Fibroblast of skin of abdomen (primary cell): ENCODE measurements around the gene SRSF5. TPM values are rescaled to one million over a fixed set of nuclear protein-coding genes. Genes with fewer than 3 reads are reported as not detected.
"Not testable (repeated sequence)": the region's sequence is repeated elsewhere in the genome, so short reads cannot be mapped to it uniquely, and the experiment has no call there.

Experiments used
- DNase-seq: peaks from one replicate; pipeline ENCODE4 v3.0.0-alpha.2; 2013
- polyA plus RNA-seq, 2 experiments: library from polyadenylated mRNA; unstranded; fragments of 120-200 nt; gene quantifications; one replicate each; pipeline ENCODE4 v1.2.1, GENCODE V29; 2013; ENCODE audit not compliant: insufficient read length in 2 of 2

The SRSF5 gene
- polyA plus RNA-seq (2013, experiment 1 of 2; ENCODE audit: insufficient read length): 231 TPM
- 222 TPM for polyA plus RNA-seq (2013, experiment 2 of 2; ENCODE audit: insufficient read length)

- DNase-seq: peak; percentile 97
These were observed at the start of gene SRSF5 for GRCh38 chr14:69766984-69767368. Gene SRSF5 (plus strand): TSS chr14:69767142. CDS start chr14:69768157, 1,015 bp downstream.

- not testable (repeated sequence) for DNase-seq
These were observed 48.3 kb upstream of the SRSF5 start for GRCh38 chr14:69718614-69719013.

DNA sequence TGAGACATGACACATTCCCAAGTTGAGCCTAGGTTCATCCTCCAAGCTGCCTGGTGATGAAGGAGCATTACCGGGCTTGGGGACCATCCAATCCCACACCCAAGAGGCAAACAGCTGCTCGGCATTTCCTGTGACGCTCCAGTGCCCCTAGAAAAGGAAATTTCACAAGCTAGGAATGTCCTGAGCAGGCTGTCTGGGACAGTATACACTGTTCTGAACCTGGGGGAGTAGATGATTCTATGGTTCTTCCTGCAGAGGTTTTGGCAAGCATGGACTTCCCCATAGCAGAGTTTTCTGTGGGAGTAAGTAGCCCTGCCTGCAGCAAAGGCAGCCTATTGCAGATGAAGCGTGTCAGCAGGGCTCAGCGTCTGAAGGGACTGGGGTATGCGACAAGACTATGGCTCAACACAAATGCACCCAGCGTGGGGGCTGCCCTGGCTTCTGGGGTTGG, 47.4 kb upstream of the SRSF5 start:
- peak; percentile 94 for DNase-seq

GRCh38 chr14:69720912-69721311, 46.0 kb upstream of the SRSF5 start:
- DNase-seq: no peak

DNA sequence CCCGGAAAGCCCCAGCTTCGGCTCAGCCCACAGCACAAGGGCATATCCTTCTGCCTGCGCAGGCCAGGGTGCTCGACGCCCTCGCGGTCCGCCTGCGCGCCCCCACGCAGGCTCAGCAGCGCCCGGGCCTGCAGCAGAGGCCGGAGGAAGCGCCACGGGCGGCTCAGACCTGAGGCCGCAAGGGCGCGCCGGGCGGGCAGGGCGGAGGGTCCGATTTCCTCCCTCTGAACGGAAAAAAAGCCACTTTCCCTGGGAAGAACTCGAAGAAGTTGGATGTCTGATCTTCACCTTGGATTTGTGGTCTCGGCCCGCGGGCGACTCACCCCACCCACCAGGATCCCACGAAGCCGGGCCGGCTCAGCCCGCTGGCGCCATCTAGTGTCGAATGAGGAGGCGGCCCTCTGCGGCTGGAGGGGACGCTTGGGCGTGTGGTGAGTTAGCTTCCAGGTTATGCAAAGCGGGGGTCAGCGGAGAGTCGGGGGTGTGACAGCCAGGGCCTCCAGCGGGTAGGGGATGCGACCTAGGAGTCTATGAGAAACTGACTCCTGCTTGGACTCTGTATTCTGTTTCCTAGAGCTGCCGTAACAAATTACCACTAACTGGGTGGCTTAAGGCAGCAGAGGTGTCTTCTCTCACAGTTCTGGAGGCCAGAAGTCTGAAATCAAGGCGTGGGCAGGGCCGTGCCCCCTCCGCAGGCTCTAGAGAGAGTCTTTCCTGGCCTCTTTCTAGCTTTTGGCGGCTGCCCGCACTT, 40.0 kb upstream of the SRSF5 start:
- DNase-seq: peak; percentile 73

GRCh38 chr14:69727860-69728259, 39.1 kb upstream of the SRSF5 start:
- no peak for DNase-seq

DNA sequence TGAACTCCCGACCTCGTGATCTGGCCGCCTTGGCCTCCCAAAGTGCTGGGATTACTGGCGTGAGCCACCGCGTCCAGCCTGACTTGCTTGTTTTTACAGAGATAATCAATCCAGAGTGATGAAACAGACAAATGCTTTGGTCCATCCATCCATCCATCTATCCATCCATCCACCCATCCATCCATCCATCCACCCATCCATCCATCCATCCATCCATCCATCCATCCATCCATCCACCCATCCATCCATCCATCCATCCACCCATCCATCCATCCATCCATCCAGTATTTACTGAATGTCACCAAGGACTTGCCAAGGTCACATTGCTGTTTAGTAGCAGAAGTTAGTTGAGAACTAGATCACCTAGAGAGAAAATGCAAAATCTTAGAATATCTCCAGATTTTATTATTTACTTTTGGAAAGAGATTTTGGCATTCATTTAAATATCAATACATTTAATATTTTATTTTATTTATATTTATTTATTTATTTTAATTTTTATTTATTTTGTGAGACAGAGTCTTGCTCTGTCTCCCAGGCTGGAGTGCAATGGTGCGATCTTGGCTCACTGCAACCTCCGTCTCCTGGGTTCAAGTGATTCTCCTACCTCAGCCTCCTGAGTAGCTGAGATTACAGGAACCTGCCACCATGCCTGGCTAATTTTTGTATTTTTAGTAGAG, 34.9 kb upstream of the SRSF5 start:
- not testable (repeated sequence) for DNase-seq

GRCh38 chr14:69736405-69736804, 30.5 kb upstream of the SRSF5 start:
- DNase-seq: not testable (repeated sequence)

DNA sequence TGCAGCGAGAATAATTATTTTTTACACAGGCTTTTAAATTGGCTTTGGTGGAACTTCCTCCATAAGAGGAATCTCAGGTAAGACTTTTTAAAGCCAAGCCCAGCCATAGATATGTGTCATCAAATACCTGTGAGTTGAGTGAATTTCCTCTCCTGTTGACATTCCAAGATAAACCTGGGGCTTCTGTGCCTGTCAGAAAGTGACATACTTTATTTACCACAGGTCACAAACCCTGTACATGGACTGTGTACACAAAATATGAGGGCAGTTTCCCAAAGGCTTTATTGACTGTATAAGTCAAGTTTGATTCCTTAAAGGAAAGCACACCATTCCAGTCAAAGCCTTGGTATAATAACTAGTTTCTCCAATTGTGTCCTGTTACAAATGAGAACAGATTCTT, 25.9 kb upstream of the SRSF5 start:
- DNase-seq: no peak

GRCh38 chr14:69749956-69750355, 17.0 kb upstream of the SRSF5 start:
- no peak for DNase-seq

DNA sequence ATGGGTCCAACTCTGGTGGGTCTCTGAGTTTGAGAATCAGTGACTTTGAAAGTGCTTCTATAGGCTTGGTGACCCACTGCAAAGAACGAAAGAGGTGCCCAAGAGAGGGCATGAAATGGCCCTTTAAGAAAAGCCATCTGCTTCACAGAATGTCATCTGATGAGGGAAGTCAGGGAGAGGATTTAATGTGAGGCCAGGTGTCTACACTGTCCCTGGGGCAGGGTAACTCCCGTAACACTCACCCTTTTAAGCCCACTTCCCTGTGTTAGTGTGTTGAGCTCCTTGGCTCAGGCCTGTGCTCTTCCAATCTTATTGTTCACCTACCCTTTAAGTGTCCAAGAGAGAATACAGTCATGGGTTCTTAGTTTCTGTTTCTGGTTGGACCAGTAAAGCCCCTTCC, 16.4 kb upstream of the SRSF5 start:
- DNase-seq: no peak

DNA sequence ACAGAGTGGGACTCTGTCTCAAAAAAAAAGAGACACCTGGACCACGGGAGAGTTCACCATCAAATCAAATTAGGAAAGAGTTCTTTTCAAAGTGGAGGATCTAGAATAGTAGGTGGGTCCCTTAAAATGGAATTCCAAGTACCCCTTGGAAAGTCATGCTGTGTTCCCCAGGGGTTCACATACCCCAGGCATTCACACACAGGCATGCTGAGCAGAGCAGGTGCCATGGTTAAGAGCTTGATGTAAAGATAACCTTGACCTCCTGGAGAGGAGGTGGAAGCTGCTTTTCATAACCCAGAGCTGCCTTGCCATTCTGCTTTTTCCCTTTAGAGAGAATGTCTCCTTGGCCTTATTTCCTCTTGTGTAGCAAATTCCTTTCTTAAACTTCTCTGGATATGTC, 14.2 kb upstream of the SRSF5 start:
- no peak for DNase-seq

- no peak for DNase-seq
These were observed 13.1 kb upstream of the SRSF5 start for GRCh38 chr14:69753860-69754259.

DNA sequence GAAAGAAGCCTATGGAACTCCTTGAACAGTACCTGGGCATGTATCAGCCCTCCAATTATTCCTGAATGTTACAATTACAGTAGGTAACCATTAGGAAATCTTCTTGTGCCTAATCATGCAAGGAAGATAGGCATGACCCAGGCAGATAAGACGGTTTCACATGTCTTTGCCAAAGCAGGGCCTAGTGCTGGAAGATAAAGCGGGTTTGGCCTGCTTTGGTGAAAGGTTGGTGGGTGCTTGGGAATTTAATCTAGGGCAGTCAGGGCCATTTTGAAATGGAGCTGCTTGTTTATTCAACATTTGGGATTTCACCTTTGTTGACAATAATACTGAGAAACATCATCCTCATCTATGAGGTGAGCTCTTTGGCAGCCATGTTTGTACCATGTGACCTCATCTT, 12.5 kb upstream of the SRSF5 start:
- DNase-seq: no peak

DNA sequence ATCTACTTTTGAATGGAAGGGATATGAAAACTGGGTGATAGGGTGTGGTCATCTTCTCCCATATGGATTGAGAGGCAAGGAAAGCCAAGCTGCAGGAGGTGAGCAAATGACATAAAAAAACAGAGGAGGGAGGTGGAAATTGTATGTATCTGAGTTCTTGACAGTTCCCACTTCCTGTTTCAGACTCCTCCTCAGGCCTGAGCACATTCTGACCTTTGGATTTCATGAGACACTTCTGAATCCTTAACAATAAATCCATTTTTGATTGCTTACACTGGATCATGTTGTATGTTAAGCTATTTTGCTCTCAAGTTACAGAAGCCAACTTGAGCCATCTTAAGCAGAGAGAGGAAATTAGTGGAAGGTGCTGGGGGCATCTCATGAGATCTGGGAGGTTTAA, 11.6 kb upstream of the SRSF5 start:
- no peak for DNase-seq

- DNase-seq: no peak
These were observed 11.2 kb upstream of the SRSF5 start for GRCh38 chr14:69755784-69756183.

- DNase-seq: no peak
These were observed 10.6 kb upstream of the SRSF5 start for GRCh38 chr14:69756298-69756697.

DNA sequence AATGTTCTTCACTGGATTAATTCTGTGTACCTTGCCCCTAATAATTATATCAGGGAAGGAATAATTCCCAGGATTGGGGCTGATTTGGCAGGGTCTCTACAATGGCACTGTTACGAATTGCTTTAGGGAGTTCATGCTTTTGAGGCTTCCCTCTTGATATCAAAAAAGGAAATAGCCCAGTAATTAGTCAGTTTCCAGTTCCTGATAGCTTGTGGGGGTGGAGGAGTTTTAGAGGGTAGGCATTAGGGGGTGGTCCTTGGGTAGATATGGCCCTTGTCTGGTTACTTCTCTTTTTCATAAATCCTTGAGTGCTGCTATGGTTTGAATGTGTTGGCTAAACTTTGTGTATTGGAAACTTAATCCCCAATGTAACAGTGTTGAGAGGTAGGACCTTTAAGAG, 6.1 kb upstream of the SRSF5 start:
- DNase-seq: no peak

GRCh38 chr14:69763761-69764510, 3.0 kb upstream of the SRSF5 start:
- no peak for DNase-seq

DNA sequence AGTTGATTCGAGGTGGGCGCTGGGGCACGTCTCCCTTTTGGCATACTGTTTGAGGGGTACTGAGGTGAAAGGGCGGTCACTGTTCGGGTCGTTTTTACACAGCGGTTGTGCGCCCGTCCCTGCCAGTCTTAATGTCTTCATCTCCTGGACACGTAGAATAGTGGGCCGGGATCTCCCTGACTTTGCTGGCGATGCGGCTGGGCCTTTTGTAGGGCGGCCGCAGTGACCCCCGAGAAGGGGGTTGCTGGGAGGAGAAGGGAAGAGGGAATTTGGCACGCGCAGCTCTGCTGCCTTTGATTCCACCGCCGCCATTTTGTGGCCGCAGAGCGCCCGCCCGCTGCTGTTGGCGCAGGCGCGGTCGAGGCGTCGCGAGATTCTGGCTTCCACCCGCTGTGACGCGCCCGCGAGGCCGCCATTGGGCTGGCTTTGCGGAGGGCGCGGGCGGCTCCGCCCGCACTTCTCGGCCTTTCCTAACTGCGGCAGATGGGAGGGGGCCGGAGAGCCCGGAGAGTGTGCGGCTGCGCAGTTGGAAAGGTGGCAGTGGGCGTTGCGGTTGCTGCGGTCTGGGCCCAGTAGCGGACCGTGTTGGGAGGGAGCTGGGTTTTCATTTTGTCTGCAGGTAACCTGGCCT, 542 bp downstream of the SRSF5 start:
- DNase-seq: peak; percentile 92

DNA sequence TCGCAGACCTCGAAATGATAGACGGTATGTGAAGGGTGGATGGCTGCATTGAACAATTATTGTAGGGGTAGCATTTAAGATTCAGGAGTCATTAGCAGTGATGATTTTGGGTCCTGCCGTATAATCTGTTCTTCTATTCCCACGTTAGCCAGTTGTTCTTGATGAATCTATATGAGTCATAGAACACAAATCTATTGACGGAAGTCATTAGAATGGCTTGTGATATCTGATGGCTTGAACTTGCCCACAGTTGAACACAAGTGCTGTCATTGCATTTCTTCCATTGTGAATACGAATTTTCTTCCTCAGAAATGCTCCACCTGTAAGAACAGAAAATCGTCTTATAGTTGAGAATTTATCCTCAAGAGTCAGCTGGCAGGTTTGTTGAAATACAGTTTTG, 1.9 kb downstream of the SRSF5 start:
- no peak for DNase-seq

GRCh38 chr14:69769623-69770022, 2.7 kb downstream of the SRSF5 start:
- DNase-seq: no peak

- DNase-seq: no peak
These were observed 3.6 kb downstream of the SRSF5 start for GRCh38 chr14:69770559-69770958.
